Measurements from ENCODE around the gene VSIG4. TPM values are rescaled to one million over a fixed set of nuclear protein-coding genes. Genes with fewer than 3 reads are reported as not detected.

The VSIG4 gene
- total RNA-seq, 3 donors from 2014 or later, result 0.19 to 0.21 (median 0.20) TPM

GRCh38 chrX:66019974-66020373 lies 19.9 kb downstream of the VSIG4 start:
- Mint-ChIP-seq H3K4me1 (ENCODE audit: low read depth) (peaks cover 75% of the 10 kb centered on the region), H3K9me3 (no peaks in the 10 kb centered on the region), H3K27me3 (ENCODE audit: low read depth) (no peaks in the 10 kb centered on the region), H3K36me3 (ENCODE audit: insufficient read depth) (no peaks in the 10 kb centered on the region), H3K4me3 (no peak overlapping the region)
- no peak for ATAC-seq
- no peak for DNase-seq

- no peaks in the 10 kb centered on the region for H3K9me3 Mint-ChIP-seq
- H3K27me3 Mint-ChIP-seq (ENCODE audit: low read depth), result no peaks in the 10 kb centered on the region
- ATAC-seq (no peak), DNase-seq (no peak)
- H3K4me1 Mint-ChIP-seq (ENCODE audit: low read depth), result peaks cover 75% of the 10 kb centered on the region
- H3K36me3 Mint-ChIP-seq (ENCODE audit: insufficient read depth), result no peaks in the 10 kb centered on the region
- H3K4me3 Mint-ChIP-seq, result no peak overlapping the region
These were observed 20.6 kb downstream of the VSIG4 start for GRCh38 chrX:66019310-66019652.

- H3K4me3 Mint-ChIP-seq, result no peak overlapping the region
- H3K4me1 Mint-ChIP-seq (ENCODE audit: low read depth), result peaks cover 80% of the 10 kb centered on the region
- no peak for DNase-seq
- no peaks in the 10 kb centered on the region for H3K27me3 Mint-ChIP-seq (ENCODE audit: low read depth)
- no peaks in the 10 kb centered on the region for H3K36me3 Mint-ChIP-seq (ENCODE audit: insufficient read depth)
- no peaks in the 10 kb centered on the region for H3K9me3 Mint-ChIP-seq
- ATAC-seq, result no peak
These were observed 21.1 kb downstream of the VSIG4 start for GRCh38 chrX:66018585-66019309.

- Mint-ChIP-seq H3K36me3 (ENCODE audit: insufficient read depth) (no peaks in the 10 kb centered on the region), H3K27me3 (ENCODE audit: low read depth) (no peaks in the 10 kb centered on the region), H3K9me3 (no peaks in the 10 kb centered on the region), H3K4me1 (ENCODE audit: low read depth) (peaks cover 86% of the 10 kb centered on the region), H3K4me3 (no peak overlapping the region)
- no peak for ATAC-seq
- DNase-seq, result no peak
These were observed 22.2 kb downstream of the VSIG4 start for GRCh38 chrX:66017659-66018170.

GRCh38 chrX:66016905-66017658 lies 22.8 kb downstream of the VSIG4 start:
- no peak for ATAC-seq
- H3K4me3 Mint-ChIP-seq, result peak overlapping the region; percentile 21
- peaks cover 93% of the 10 kb centered on the region for H3K4me1 Mint-ChIP-seq (ENCODE audit: low read depth)
- no peaks in the 10 kb centered on the region for H3K36me3 Mint-ChIP-seq (ENCODE audit: insufficient read depth)
- DNase-seq, result no peak
- no peaks in the 10 kb centered on the region for H3K27me3 Mint-ChIP-seq (ENCODE audit: low read depth)
- no peaks in the 10 kb centered on the region for H3K9me3 Mint-ChIP-seq

- Mint-ChIP-seq H3K4me3 (no peak overlapping the region), H3K4me1 (ENCODE audit: low read depth) (peaks cover 87% of the 10 kb centered on the region), H3K9me3 (no peaks in the 10 kb centered on the region), H3K27me3 (ENCODE audit: low read depth) (no peaks in the 10 kb centered on the region), H3K36me3 (ENCODE audit: insufficient read depth) (no peaks in the 10 kb centered on the region)
- ATAC-seq (peak; percentile 51 to 65), DNase-seq (no peak)
These were observed 23.8 kb downstream of the VSIG4 start for GRCh38 chrX:66015900-66016689.

- peaks cover 83% of the 10 kb centered on the region for H3K4me1 Mint-ChIP-seq (ENCODE audit: low read depth)
- ATAC-seq (no peak), DNase-seq (no peak)
- H3K9me3 Mint-ChIP-seq, result no peaks in the 10 kb centered on the region
- peak overlapping the region; percentile 48 for H3K4me3 Mint-ChIP-seq
- H3K36me3 Mint-ChIP-seq (ENCODE audit: insufficient read depth), result no peaks in the 10 kb centered on the region
- no peaks in the 10 kb centered on the region for H3K27me3 Mint-ChIP-seq (ENCODE audit: low read depth)
These were observed 24.6 kb downstream of the VSIG4 start for GRCh38 chrX:66015152-66015831.

GRCh38 chrX:66014556-66014955 lies 25.3 kb downstream of the VSIG4 start:
- DNase-seq (no peak), ATAC-seq (no peak)
- Mint-ChIP-seq H3K36me3 (ENCODE audit: insufficient read depth) (no peaks in the 10 kb centered on the region), H3K4me1 (ENCODE audit: low read depth) (peaks cover 76% of the 10 kb centered on the region), H3K9me3 (no peaks in the 10 kb centered on the region), H3K4me3 (no peak overlapping the region), H3K27me3 (ENCODE audit: low read depth) (no peaks in the 10 kb centered on the region)

- H3K36me3 Mint-ChIP-seq (ENCODE audit: insufficient read depth), result no peaks in the 10 kb centered on the region
- no peaks in the 10 kb centered on the region for H3K9me3 Mint-ChIP-seq
- peaks cover 73% of the 10 kb centered on the region for H3K4me1 Mint-ChIP-seq (ENCODE audit: low read depth)
- no peak overlapping the region for H3K4me3 Mint-ChIP-seq
- DNase-seq (no peak), ATAC-seq (no peak)
- no peaks in the 10 kb centered on the region for H3K27me3 Mint-ChIP-seq (ENCODE audit: low read depth)
These were observed 25.8 kb downstream of the VSIG4 start for GRCh38 chrX:66014084-66014483.

- H3K9me3 Mint-ChIP-seq, result no peaks in the 10 kb centered on the region
- no peaks in the 10 kb centered on the region for H3K27me3 Mint-ChIP-seq (ENCODE audit: low read depth)
- peaks cover 67% of the 10 kb centered on the region for H3K4me1 Mint-ChIP-seq (ENCODE audit: low read depth)
- no peak overlapping the region for H3K4me3 Mint-ChIP-seq
- ATAC-seq (no peak), DNase-seq (no peak)
- no peaks in the 10 kb centered on the region for H3K36me3 Mint-ChIP-seq (ENCODE audit: insufficient read depth)
These were observed 26.6 kb downstream of the VSIG4 start for GRCh38 chrX:66013194-66013816.

GRCh38 chrX:66012094-66012534 lies 27.8 kb downstream of the VSIG4 start:
- Mint-ChIP-seq H3K4me1 (ENCODE audit: low read depth) (peaks cover 61% of the 10 kb centered on the region), H3K9me3 (no peaks in the 10 kb centered on the region), H3K27me3 (ENCODE audit: low read depth) (no peaks in the 10 kb centered on the region), H3K4me3 (no peak overlapping the region), H3K36me3 (ENCODE audit: insufficient read depth) (no peaks in the 10 kb centered on the region)
- DNase-seq, result no peak
- peak in 1 of 2 donors; percentile 22 for ATAC-seq

GRCh38 chrX:66009231-66009845 lies 30.5 kb downstream of the VSIG4 start:
- ATAC-seq (no peak), DNase-seq (no peak)
- Mint-ChIP-seq H3K9me3 (peaks cover 4% of the 10 kb centered on the region), H3K4me3 (no peak overlapping the region), H3K36me3 (ENCODE audit: insufficient read depth) (no peaks in the 10 kb centered on the region), H3K27me3 (ENCODE audit: low read depth) (no peaks in the 10 kb centered on the region), H3K4me1 (ENCODE audit: low read depth) (peaks cover 58% of the 10 kb centered on the region)

- Mint-ChIP-seq H3K27me3 (ENCODE audit: low read depth) (no peaks in the 10 kb centered on the region), H3K4me1 (ENCODE audit: low read depth) (peaks cover 58% of the 10 kb centered on the region), H3K4me3 (no peak overlapping the region), H3K36me3 (ENCODE audit: insufficient read depth) (no peaks in the 10 kb centered on the region), H3K9me3 (peaks cover 4% of the 10 kb centered on the region)
- DNase-seq, result no peak
- ATAC-seq, result no peak
These were observed 31.4 kb downstream of the VSIG4 start for GRCh38 chrX:66008328-66008970.
